MG63 (cell line): ENCODE measurements around the gene BMPR1B. TPM values are rescaled to one million over a fixed set of nuclear protein-coding genes. Genes with fewer than 3 reads are reported as not detected.
"Not testable (repeated sequence)": the region's sequence is repeated elsewhere in the genome, so short reads cannot be mapped to it uniquely, and the experiment has no call there.

Experiments
- DNase-seq: peaks from one replicate; pipeline ENCODE4 v3.0.0-alpha.2; 2020
- H3K27me3 ChIP-seq: fragments of 250-450 bp; sonication (Bioruptor Pico); 2 replicates; pipeline ENCODE4 v1.5.1; 2020; ENCODE audit warnings: mild to moderate bottlenecking, moderate library complexity
- H3K36me3 ChIP-seq: fragments of 250-450 bp; sonication (Bioruptor Pico); 2 replicates; pipeline ENCODE4 v1.5.1; 2020; ENCODE audit warnings: mild to moderate bottlenecking, moderate library complexity
- H3K4me3 ChIP-seq: fragments of 250-450 bp; sonication (Bioruptor Pico); 2 replicates; pipeline ENCODE4 v1.5.1; 2020; ENCODE audit warnings: mild to moderate bottlenecking, moderate library complexity
- H3K9me3 ChIP-seq: fragments of 250-450 bp; sonication (Bioruptor Pico); 2 replicates; pipeline ENCODE4 v1.5.1; 2020; ENCODE audit warnings: mild to moderate bottlenecking, moderate library complexity
- total RNA-seq: library from RNA; depleted of rRNA; stranded (reverse); fragments of >200 nt; shearing (Covaris generic); gene quantifications from 2 replicates; pipeline ENCODE4 v1.2.3, GENCODE V29; 2014; ENCODE audit warnings: low replicate concordance

The BMPR1B gene
- total RNA-seq, 1 experiment from 2014 or later = not detected

DNA sequence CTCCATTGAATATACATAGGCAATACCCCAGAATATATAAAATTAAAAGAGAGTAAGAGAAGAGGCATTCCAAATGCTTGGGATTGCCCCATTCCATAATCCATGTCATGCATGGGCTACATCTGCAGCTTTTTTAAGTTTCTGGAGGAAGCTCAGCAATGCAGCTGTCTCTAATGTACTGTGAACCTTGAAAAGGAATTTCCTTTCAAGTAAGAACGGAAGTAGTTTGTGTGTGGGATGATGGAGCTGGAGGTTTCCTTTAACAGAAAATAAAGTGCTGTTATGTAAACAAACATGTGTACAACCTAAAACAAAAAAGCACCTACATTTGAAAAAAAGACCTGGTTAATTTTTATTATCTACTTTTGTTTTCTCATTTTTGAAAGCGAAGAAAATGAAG is 303.5 kb downstream of the BMPR1B start:
- H3K4me3 ChIP-seq = no peak overlapping the region
- no peak for DNase-seq
- no peaks in the 10 kb centered on the region for H3K9me3 ChIP-seq
- no peaks in the 10 kb centered on the region for H3K27me3 ChIP-seq
- no peaks in the 10 kb centered on the region for H3K36me3 ChIP-seq

DNA sequence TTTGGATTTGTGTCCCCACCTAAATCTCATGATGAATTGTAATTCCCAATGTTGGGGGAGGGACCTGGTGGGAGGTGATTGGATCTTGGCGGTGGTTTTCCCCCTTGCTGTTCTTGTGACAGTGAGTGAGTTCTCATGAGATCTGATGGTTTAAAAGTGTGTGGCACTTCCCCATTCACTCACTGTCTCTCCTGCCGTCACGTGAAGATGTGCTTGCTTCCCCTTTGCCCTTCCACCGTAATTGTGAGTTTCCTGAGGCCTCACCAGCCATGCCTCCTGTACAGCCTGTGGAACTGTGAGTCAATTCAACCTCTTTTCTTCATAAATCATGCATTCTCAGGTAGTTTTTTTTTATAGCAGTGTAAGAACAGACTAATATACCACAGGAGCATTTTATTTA is 304.0 kb downstream of the BMPR1B start:
- not testable (repeated sequence) for H3K9me3 ChIP-seq, DNase-seq, H3K27me3 ChIP-seq, H3K36me3 ChIP-seq, H3K4me3 ChIP-seq

- H3K36me3 ChIP-seq = no peaks in the 10 kb centered on the region
- no peak overlapping the region for H3K4me3 ChIP-seq
- H3K27me3 ChIP-seq = no peaks in the 10 kb centered on the region
- no peak for DNase-seq
- H3K9me3 ChIP-seq = no peaks in the 10 kb centered on the region
Observed at GRCh38 chr4:95066050-95066449, 308.3 kb downstream of the BMPR1B start.

DNA sequence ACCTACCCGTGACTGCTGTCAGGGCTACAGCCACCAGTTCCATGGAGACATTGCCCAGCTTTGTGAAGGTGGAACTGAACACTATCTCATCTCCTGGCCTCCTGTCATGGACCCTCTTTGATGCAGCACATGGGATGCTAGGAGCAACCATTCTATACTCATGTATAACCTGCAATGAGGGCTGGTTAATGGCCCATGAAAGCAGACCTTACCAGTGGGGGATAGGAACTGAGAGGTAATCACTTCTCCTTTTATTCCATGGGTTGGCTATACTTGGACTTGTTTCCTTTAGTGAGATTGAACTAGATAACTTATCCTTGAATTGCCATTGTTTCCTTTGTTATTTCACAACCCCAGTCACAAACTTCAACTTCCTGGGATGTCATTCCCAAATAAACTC is 310.6 kb downstream of the BMPR1B start:
- Histone ChIP-seq H3K9me3 (no peaks in the 10 kb centered on the region), H3K4me3 (no peak overlapping the region)
- DNase-seq = no peak

DNA sequence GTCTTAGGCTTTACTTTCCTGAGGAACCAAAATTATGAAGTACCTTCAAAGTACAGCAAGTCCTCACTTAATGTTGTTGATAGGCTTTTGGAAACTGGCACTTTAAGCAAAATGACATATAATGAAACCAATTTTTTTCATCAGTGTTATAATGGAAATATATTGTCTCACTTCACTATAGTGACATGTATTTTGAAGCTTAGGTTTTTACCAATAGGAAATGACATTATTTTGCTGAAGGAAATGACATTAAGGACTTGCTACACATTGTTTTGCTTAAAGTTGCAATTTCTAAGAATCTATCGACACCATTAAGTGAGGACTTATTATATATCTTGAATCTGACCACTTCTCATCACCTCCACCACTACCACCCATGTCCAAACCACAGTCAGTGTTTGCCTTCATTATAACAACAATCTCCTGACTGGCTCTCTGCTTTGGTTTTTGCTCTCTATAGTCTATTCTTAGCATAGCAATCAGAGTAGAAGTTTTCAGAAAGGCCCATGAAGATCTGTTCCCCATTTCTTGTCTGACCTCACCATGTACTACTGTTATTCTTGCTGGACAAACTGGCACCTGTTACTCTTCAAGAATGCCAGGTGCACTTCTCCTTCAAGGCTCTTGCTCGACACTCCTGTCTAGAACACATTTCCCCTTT is 311.2 kb downstream of the BMPR1B start:
- no peak for DNase-seq
- Histone ChIP-seq H3K27me3 (no peaks in the 10 kb centered on the region), H3K36me3 (no peaks in the 10 kb centered on the region), H3K9me3 (no peaks in the 10 kb centered on the region), H3K4me3 (no peak overlapping the region)

More for the DNA sequence above, 310.6 kb downstream of the BMPR1B start:
- Histone ChIP-seq H3K36me3 (no peaks in the 10 kb centered on the region), H3K27me3 (no peaks in the 10 kb centered on the region)

- Histone ChIP-seq H3K9me3 (no peaks in the 10 kb centered on the region), H3K36me3 (no peaks in the 10 kb centered on the region), H3K4me3 (no peak overlapping the region), H3K27me3 (no peaks in the 10 kb centered on the region)
- no peak for DNase-seq
Observed at GRCh38 chr4:95071851-95072250, 314.1 kb downstream of the BMPR1B start.

GRCh38 chr4:95073646-95074045 is 315.9 kb downstream of the BMPR1B start:
- Histone ChIP-seq H3K9me3 (no peaks in the 10 kb centered on the region), H3K4me3 (no peak overlapping the region), H3K27me3 (no peaks in the 10 kb centered on the region), H3K36me3 (no peaks in the 10 kb centered on the region)
- no peak for DNase-seq

- H3K27me3 ChIP-seq = no peaks in the 10 kb centered on the region
- DNase-seq = no peak
- H3K36me3 ChIP-seq = no peaks in the 10 kb centered on the region
- no peak overlapping the region for H3K4me3 ChIP-seq
- H3K9me3 ChIP-seq = no peaks in the 10 kb centered on the region
Observed at GRCh38 chr4:95077864-95078263, 320.1 kb downstream of the BMPR1B start.

GRCh38 chr4:95080969-95081368 is 323.2 kb downstream of the BMPR1B start:
- Histone ChIP-seq H3K9me3 (no peaks in the 10 kb centered on the region), H3K27me3 (no peaks in the 10 kb centered on the region), H3K4me3 (no peak overlapping the region), H3K36me3 (no peaks in the 10 kb centered on the region)
- DNase-seq = no peak

- H3K9me3 ChIP-seq = no peaks in the 10 kb centered on the region
- no peak for DNase-seq
- H3K36me3 ChIP-seq = no peaks in the 10 kb centered on the region
- H3K4me3 ChIP-seq = no peak overlapping the region
- no peaks in the 10 kb centered on the region for H3K27me3 ChIP-seq
Observed at GRCh38 chr4:95084584-95084983, 326.8 kb downstream of the BMPR1B start.

DNA sequence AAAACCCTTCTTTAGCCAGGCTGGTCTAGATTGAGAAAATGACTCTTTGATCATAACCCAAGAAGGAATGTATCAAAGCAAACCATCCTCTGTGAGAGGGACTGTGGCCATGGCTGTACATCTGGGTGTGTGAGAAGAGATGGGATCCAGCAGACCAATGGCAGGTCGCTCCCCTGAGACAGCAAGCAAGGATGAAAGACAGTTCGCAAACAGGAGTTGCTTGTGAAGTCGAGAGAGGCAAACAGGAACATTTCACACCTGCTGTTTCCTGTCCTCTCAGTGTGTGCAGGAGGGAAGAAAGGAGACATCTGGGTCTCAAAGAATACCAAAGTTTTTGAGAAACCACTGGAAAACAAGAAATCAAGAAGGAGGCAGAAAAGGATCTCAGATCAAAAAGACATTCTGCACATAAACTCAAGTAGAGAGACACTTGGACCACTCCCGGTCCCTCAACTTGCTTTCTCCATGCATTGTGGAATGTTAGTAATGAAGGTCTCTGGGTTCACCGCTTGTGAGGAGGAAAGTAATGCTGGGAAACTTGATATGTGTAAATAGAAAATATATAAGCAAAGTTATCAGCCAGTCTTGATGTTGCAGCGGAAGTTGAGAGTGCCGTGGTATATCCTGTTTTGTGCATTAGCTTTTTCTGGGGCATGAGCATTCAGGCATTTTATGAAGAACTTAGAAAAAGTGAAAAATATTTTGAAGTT is 327.5 kb downstream of the BMPR1B start:
- DNase-seq = no peak
- no peak overlapping the region for H3K4me3 ChIP-seq
- no peaks in the 10 kb centered on the region for H3K9me3 ChIP-seq
- no peaks in the 10 kb centered on the region for H3K27me3 ChIP-seq
- H3K36me3 ChIP-seq = no peaks in the 10 kb centered on the region

DNA sequence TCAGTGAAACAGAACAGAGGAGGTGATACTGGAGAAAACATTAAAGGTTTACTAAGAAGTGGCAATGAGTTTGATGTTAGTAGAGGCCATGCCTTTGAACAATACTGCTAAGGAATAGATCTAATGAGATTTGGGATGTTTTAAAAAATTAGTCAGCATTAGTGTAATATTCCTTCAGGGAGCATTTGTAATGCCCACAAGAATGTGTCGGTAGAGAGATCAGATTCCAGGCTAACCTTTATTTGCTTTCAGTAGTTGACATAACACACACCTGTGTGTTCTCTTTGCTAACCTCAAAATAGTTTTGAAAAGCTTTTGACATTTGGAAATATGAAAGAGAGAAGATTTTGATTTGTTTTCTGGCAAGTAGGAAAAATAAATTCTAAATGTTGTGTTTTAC is 328.8 kb downstream of the BMPR1B start:
- DNase-seq = no peak
- no peaks in the 10 kb centered on the region for H3K27me3 ChIP-seq
- H3K9me3 ChIP-seq = no peaks in the 10 kb centered on the region
- no peaks in the 10 kb centered on the region for H3K36me3 ChIP-seq
- no peak overlapping the region for H3K4me3 ChIP-seq

- no peaks in the 10 kb centered on the region for H3K27me3 ChIP-seq
- H3K9me3 ChIP-seq = no peaks in the 10 kb centered on the region
- H3K4me3 ChIP-seq = no peak overlapping the region
- no peaks in the 10 kb centered on the region for H3K36me3 ChIP-seq
- no peak for DNase-seq
Observed at GRCh38 chr4:95087657-95088455, 330.1 kb downstream of the BMPR1B start.

- Histone ChIP-seq H3K4me3 (no peak overlapping the region), H3K36me3 (no peaks in the 10 kb centered on the region), H3K9me3 (no peaks in the 10 kb centered on the region), H3K27me3 (no peaks in the 10 kb centered on the region; the same call in 1 of the 2 replicates)
- no peak for DNase-seq
Observed at GRCh38 chr4:95091272-95091671, 333.5 kb downstream of the BMPR1B start.

DNA sequence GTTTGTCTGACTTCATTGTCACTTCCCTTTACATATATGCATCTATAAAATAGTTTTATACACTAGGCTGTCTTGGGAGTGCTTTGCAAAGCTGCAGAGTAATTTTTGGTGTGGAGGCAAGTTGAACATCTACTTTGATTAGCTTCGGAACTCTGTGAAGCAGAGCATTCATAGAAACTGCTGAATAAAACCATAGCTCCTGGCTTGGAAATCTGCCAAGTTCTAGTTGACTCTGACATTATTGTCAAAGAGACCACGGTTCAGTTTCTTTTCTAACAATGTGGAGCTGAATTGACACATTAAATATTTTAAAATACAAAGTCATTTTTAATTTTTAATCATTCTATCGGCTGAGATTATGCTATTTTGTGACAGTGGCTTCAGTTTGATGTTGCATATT is 335.0 kb downstream of the BMPR1B start:
- H3K36me3 ChIP-seq = no peaks in the 10 kb centered on the region
- DNase-seq = no peak
- no peaks in the 10 kb centered on the region for H3K9me3 ChIP-seq
- no peak overlapping the region for H3K4me3 ChIP-seq
- H3K27me3 ChIP-seq = no peaks in the 10 kb centered on the region; the same call in 1 of the 2 replicates

DNA sequence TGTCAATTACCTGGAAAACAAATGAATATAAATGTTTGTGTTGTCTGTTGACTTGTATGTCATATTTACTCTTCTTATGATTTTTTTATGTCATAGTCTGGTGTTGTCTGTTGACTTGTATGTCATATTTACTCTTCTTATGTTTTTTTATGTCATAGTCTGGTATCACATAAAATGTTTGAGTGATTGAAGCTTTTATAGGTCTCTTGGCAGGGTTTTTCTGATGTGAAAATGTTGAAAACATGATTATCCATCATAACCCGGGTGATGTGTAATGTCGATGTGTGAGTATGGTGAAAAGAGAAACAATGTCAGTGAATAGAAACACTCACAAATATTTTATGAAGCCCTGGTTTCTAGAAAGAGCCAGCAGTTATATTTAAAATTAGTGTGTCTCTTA is 335.7 kb downstream of the BMPR1B start:
- no peaks in the 10 kb centered on the region; the same call in 1 of the 2 replicates for H3K27me3 ChIP-seq
- H3K4me3 ChIP-seq = no peak overlapping the region
- H3K9me3 ChIP-seq = no peaks in the 10 kb centered on the region
- DNase-seq = no peak
- H3K36me3 ChIP-seq = no peaks in the 10 kb centered on the region
